Activated B cell treated with CpG ODN at 0.5 μM for 24 hours (primary cell): ENCODE data around the gene BCAM. TPM values are rescaled to one million over a fixed set of nuclear protein-coding genes. Genes with fewer than 3 reads are reported as not detected.
"Not testable (repeated sequence)": the region's sequence is repeated elsewhere in the genome, so short reads cannot be mapped to it uniquely, and the experiment has no call there.

Source experiments
- ATAC-seq: fragments of 200-7000 bp; cut with Tn5 transposase; one replicate; pipeline ENCODE4 v1.10.0; 2021; ENCODE audit warnings: low read depth, mild to moderate bottlenecking, moderate library complexity
- CTCF ChIA-PET: fragments of 350-600 bp; sonication (Branson Sonifier 250); formaldehyde crosslinking; loops from one replicate; lab custom pipeline; 2021; ENCODE audit warnings: antibody characterized with exemption; lab: Charles Lee
- POLR2A ChIA-PET: fragments of 350-600 bp; sonication (Branson Sonifier 250); formaldehyde crosslinking; loops from one replicate; lab custom pipeline; 2021; ENCODE audit warnings: antibody characterized with exemption; lab: Charles Lee
- DNase-seq: peaks from one replicate; pipeline ENCODE4 v3.0.0; 2022
- H3K27ac Mint-ChIP-seq: one replicate; pipeline ENCODE4 v1.8.0; 2020; ENCODE audit warnings: mixed read lengths
- H3K27me3 Mint-ChIP-seq: one replicate; pipeline ENCODE4 v1.8.0; 2021; ENCODE audit warnings: mixed read lengths
- H3K36me3 Mint-ChIP-seq: one replicate; pipeline ENCODE4 v1.8.0; 2021; ENCODE audit warnings: low read depth, mixed read lengths
- H3K4me1 Mint-ChIP-seq: one replicate; pipeline ENCODE4 v1.8.0; 2021; ENCODE audit warnings: mixed read lengths
- H3K4me3 Mint-ChIP-seq: one replicate; pipeline ENCODE4 v1.8.0; 2020; ENCODE audit warnings: mild to moderate bottlenecking, mixed read lengths
- H3K9me3 Mint-ChIP-seq: one replicate; pipeline ENCODE4 v1.8.0; 2020; ENCODE audit warnings: mixed read lengths
- CTCF ChIP-seq: fragments of 200-600 bp; IDR thresholded peaks from one replicate; pipeline ENCODE4 v1.8.0; 2022; ENCODE audit warnings: antibody characterized with exemption, mild to moderate bottlenecking
- intact Hi-C: fragments of 100-400 bp; cut with micrococcal nuclease; formaldehyde crosslinking; loops from one replicate; pipeline ENCODE4 v1.15.1; 2024
- total RNA-seq: library from RNA; stranded (reverse); gene quantifications from 2 replicates; pipeline ENCODE4 v1.2.3, GENCODE V29; 2022

BCAM gene
- total RNA-seq, 1 donor from 2014 or later, result not detected

- intact Hi-C loops, result no loop called here
- POLR2A ChIA-PET, result no interaction called here
- Mint-ChIP-seq H3K4me1 (no peaks in the 10 kb centered on the region), H3K27ac (no peak overlapping the region), H3K36me3 (no peaks in the 10 kb centered on the region), H3K9me3 (no peaks in the 10 kb centered on the region), H3K27me3 (peaks cover 13% of the 10 kb centered on the region), H3K4me3 (no peak overlapping the region)
- DNase-seq (no peak), ATAC-seq (no peak)
- TF ChIP-seq CTCF, result no peak
- CTCF ChIA-PET, result interaction anchor here (0.6 kb wide), 1 partner anchor 39 kb away, joined by 3 read pairs; no protein-coding TSS in a partner anchor
Measured at GRCh38 chr19:44822177-44822576, 13.3 kb downstream of the BCAM start.

DNA sequence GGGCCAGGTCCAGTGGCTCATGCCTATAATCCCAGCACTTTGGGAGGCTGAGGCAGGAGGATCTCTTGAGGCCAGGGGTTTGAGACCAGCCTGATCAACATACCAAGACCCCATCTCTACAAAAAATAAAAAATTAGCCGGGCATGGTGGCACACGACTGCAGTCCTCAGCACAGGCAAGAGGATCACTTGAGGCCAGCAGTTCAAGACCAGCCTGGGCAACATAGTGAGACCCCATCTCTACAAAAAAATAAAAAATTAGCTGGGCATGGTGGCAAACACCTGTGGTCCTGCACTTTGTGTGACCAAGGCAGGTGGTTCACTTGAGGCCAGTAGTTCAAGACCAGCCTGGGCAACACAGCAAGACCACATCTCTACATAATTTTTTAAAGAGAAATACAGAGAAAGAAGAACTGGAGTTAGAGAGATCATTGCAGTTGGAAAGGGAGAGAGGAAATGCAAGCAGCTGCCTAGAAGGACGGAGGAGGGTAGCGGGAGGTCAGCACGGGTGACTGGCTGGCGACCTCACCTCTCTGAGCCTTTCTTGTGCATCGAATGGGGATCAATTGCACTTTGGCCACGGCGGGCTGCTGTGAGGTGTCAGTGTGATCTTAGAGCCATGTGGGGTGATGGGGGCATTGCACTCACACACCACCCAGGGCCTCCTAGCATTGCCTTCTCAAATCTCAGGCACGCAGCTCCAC lies 13.9 kb downstream of the BCAM start:
- no peaks in the 10 kb centered on the region for H3K9me3 Mint-ChIP-seq
- no peak for ATAC-seq
- intact Hi-C loops, result no loop called here
- no peaks in the 10 kb centered on the region for H3K4me1 Mint-ChIP-seq
- no peak for TF ChIP-seq CTCF
- no peak overlapping the region for H3K27ac Mint-ChIP-seq
- H3K27me3 Mint-ChIP-seq, result peaks cover 15% of the 10 kb centered on the region
- DNase-seq, result no peak
- H3K36me3 Mint-ChIP-seq, result no peaks in the 10 kb centered on the region
- CTCF ChIA-PET, result no interaction called here
- no peak overlapping the region for H3K4me3 Mint-ChIP-seq
- POLR2A ChIA-PET, result no interaction called here

DNA sequence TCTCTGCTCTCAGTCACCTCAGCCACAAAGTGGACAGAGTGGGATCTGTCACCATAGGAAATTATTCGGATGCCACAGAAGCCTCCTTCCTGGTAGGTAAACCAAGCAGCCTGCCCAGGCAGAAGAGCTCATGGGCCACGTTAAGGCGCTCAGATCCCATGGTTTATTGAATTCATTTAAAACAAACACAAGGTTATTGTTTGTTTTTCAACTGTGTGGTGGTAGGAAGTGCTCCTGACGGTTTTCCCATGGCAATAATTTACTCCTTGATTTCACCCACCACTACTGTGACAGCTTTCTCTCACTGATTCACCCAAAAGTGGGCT lies 14.4 kb downstream of the BCAM start:
- Mint-ChIP-seq H3K4me3 (no peak overlapping the region), H3K36me3 (no peaks in the 10 kb centered on the region), H3K4me1 (no peaks in the 10 kb centered on the region), H3K27ac (no peak overlapping the region), H3K9me3 (no peaks in the 10 kb centered on the region), H3K27me3 (peaks cover 15% of the 10 kb centered on the region)
- intact Hi-C loops, result no loop called here
- no peak for ATAC-seq
- POLR2A ChIA-PET, result no interaction called here
- no peak for DNase-seq
- CTCF ChIA-PET, result no interaction called here
- TF ChIP-seq CTCF, result no peak

DNA sequence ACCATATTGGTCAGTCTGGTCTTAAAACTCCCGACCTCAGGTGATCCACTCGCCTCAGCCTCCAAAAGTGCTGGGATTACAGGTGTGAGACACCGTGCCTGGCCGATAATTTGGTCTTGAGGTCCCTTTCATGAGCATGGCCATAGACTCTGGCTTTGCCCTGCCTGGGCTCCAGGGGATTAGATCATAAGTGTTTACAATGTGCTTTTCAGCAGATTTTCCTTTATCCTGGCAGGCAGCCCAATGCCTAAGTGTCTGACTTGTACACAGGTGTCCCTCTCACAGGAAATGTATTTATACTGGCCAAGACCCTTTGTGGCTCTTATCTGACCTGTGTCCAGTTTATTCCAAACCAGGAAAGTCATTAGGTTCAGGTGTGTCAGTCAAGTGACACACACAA lies 15.9 kb downstream of the BCAM start:
- Mint-ChIP-seq H3K27ac (no peak overlapping the region), H3K36me3 (no peaks in the 10 kb centered on the region), H3K4me1 (no peaks in the 10 kb centered on the region), H3K9me3 (no peaks in the 10 kb centered on the region), H3K27me3 (peaks cover 11% of the 10 kb centered on the region), H3K4me3 (no peak overlapping the region)
- TF ChIP-seq CTCF, result no peak
- intact Hi-C loops, result no loop called here
- ChIA-PET CTCF (no interaction called here), POLR2A (no interaction called here)
- DNase-seq (no peak), ATAC-seq (no peak)

- ATAC-seq, DNase-seq, CTCF ChIA-PET, H3K4me1 Mint-ChIP-seq, H3K27me3 Mint-ChIP-seq, H3K9me3 Mint-ChIP-seq, H3K36me3 Mint-ChIP-seq, H3K27ac Mint-ChIP-seq, H3K4me3 Mint-ChIP-seq, intact Hi-C loops: not testable (repeated sequence)
- POLR2A ChIA-PET, result interaction anchor here (0.6 kb wide), 1 partner anchor 115 kb away, joined by 5 read pairs; no protein-coding TSS in a partner anchor
Measured at GRCh38 chr19:44832875-44833274, 24.0 kb downstream of the BCAM start.

DNA sequence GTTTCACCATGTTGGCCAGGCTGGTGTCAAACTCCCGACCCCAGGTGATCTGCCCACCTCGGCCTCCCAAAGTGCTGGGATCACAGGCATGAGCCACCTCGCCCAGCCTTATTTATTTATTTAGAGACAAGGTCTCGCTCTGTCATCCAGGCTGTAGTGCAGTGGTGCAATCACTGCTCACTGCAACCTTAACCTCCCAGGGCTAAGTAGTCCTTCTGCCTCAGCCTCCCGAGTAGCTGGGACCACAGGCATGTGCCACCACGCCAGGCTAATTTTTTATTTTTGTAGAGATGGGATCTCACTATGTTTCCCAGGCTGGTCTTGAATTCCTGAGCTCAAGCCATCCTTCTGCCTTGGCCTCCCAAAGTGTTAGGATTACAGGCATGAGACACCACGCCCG lies 25.5 kb downstream of the BCAM start:
- CTCF ChIA-PET, H3K9me3 Mint-ChIP-seq, H3K27ac Mint-ChIP-seq, H3K36me3 Mint-ChIP-seq, intact Hi-C loops, H3K4me3 Mint-ChIP-seq, DNase-seq, H3K4me1 Mint-ChIP-seq, POLR2A ChIA-PET, ATAC-seq: not testable (repeated sequence)
- H3K27me3 Mint-ChIP-seq, result peaks cover 11% of the 10 kb centered on the region
